HG02610 (cell line): ENCODE data around the gene HMSD.

Experiments
- ATAC-seq: cut with Tn5 transposase; IDR thresholded peaks from one replicate; pipeline ENCODE4 v1.9.1; 2021; ENCODE audit warnings: mild to moderate bottlenecking, moderate library complexity; ENCODE audit not compliant: unreplicated experiment

HMSD gene

DNA sequence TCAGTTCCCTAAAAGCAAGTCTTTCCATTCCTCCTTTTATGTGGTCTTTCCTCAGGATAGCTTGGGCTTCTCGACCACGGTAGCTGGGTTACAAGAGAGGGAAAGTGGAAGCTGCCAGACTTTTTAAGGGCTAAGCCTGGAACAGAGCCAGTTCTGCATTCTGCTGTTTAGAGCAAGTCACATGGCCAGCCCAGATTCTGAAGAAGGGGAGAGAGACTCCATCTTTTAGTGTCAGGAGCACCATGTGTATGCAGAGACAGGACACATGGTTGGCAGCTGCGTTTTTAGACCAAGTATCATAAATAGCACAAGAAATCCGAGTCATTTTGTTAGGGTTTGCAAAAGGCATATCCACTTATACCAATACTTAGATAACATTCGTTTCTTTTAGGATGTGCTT, 4.7 kb downstream of the HMSD start:
- no peak for ATAC-seq

GRCh38 chr18:63956755-63957154, 7.7 kb downstream of the HMSD start:
- no peak for ATAC-seq

DNA sequence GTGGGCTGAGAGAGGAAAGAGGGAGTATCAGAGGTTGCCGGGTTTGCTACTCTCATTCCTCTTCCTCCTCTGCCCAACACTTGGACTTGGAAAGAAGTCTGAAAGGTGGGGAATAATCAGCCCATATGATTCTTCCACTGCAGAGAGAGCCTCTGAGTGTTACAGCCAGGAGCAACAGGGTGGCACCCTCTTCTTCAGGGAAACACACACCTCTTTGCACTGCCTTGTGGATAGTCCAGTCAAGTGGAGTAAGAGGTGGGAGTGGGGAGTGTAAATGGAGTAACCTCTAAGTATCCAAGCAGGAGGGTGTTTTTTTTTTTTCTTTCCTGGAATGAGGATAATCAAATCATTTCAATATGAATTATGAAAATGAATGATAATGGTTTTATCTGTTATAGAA, 11.8 kb downstream of the HMSD start:
- ATAC-seq: no peak

DNA sequence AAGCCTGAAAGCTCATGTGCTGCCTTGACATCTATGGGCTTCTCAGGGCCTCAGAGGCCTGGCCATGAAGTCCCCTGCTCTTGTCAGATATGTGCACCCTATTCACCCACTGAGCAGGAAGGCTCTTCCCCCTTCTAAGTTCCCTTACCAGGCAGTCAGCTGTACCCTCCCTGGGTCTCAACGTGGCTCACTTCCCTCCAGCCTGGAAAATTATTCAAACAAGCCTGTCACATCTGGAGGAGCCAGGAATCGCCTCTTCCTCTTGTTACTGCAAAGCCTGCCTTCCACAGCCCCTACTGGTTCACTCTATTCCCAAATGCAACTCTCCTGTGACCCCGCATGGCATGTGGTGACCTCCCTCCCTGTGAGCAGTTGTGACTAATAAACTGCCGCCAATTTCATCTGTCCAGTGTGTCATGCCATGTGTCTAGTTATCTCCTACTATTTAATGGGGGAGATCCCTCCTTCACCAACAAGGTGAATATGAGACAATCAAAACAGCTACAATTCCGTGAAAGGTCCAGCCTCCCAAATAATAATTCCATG, 12.4 kb downstream of the HMSD start:
- no peak for ATAC-seq

- ATAC-seq: no peak
These were observed 13.0 kb downstream of the HMSD start for GRCh38 chr18:63962137-63962536.

DNA sequence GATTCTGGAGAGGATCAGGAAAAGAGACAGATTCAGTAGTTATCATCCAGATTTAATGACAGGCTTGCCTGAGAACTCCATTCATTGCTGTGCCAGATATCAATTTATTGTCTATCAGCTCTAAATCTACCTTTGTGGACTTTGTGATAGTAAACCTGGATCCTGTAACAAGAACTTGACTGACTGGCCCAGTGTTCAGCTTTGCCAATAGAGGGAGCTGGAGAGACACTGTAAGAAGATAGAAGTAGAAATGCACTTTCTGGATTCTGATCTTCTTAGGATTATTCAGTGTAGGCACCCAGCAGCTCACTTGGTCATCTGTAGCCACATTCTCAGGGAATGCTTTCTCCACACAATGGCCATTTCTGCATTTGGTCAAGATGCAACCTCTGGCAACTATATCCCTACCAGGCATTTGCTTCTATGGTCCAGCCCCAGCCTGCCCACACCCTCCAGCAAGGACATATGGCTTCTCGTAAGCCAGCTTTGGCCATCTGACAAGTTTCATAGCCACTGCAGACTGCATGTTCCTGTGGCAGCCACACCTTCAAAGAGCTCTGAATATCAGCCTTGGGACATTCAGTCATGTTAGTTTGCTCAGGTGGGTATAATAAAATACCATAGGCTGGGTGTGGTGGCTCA, 14.6 kb downstream of the HMSD start:
- ATAC-seq: peak; percentile 67

GRCh38 chr18:63964908-63965307, 15.8 kb downstream of the HMSD start:
- no peak for ATAC-seq

- no peak for ATAC-seq
These were observed 16.7 kb downstream of the HMSD start for GRCh38 chr18:63965716-63966330.

DNA sequence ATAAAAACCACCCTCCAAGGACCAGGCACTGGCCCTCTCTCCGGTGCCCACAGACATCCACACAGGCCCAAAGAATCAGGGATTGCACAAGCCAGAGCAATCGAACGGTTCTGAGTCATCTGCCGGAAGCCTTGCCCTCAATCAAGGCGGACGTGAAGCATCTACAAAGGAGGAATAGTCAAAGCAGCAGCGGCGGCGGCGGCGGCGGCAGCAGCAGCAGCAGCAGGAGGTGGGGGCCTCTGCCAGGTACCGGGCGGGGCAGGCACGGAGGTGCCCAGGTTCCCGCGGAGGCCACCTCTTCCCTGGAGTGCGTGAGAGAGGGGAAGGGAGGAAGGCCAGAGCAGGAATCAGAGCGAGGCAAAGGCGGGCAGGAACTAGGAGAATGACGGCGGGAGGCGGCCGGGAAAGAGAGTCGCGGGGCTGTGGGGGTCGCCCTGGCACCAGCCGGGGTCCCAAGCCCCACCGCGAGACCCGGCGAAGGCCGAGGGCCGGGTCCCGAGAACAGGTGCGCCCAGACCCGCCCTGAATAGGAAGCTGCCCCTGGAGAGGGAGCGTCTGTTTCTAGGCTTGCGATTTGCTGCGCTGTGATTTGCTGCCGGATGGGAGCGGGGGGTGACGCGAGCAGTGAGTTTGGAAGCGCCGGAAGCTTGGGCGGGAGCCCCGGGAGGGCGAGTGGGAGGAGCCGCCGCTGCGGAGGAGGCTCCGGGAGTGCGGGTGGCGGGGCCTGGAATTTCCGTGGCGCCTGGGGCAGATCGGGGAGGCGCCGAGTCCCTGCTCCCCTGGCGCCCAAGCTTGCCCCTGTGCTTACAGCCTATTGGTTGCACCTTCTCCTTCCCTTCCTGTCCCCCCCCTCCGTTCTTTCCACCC, 21.1 kb downstream of the HMSD start, which contains the start of gene SERPINB8:
SERPINB8 (plus strand) TSS at position 140 of the 867 bp plus-strand sequence. CDS start 8,228 bp downstream, outside the sequence.
- peak; percentile 91 for ATAC-seq

DNA sequence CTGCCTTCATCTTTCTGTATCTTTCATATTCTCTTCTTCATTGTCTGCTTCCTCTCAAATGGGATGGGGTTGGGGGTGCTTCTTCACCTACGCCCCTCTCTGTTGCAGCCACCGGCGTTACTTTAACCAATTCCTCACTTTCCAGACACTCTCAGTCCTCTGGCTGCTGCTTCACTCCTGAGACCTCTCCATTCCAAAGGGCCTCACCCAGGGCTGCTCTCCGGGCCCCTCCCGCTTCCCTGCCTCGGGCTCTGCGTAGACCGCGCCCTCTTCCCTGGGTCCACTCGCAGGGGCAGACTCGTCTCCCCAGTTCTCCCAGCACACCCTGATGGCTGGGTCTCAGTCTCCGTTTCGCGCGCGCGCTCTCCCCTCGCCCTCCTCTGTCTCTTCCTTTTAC, 21.7 kb downstream of the HMSD start:
- ATAC-seq: no peak

DNA sequence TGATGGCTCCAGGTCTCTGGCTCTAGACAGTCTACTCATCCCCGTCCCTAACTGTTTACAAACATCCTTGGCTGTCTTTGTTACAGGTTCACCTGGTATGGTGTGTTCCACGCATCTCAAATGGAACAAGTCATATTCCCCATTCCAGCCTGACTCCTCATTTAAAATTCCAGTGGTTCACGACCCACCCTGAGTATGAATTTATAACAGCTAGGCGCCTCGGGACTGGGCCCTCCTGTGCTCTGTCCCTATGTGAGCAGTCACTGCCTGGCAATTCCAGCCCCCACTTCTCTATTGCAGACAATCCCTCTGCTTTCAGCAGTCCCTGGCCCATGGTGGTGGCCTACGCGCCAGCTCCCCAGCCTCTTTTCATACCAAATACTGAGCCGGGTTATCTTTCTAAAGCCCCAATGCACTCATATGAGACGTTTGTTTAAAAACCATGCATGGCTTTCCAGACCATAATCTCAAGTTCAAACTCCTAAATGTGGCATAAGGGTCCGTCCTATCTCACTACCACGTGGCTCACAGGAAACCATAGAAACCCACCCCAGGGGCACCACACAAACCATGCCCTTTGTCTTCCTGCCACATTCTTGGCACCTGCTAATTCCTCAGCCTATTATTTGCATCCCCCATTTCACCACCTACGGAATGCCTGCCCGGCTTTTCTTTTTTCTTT, 22.4 kb downstream of the HMSD start:
- ATAC-seq: no peak

DNA sequence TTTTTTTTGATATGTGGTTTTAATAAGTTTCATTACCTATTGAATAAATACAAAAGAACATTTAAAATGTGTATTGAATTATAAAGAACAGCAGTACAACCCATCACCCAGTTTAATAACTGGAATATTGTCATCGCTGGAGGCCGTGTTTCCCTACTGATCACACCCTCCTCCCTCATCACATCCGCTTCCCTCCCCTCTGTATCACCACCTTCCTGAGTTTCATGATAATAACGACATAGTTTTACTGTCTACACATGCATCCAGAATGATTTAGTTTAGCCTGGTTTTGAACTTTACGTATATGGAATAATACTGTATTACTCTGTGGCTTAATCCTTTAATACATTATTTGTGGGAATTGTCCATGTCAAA, 22.9 kb downstream of the HMSD start:
- no peak for ATAC-seq

DNA sequence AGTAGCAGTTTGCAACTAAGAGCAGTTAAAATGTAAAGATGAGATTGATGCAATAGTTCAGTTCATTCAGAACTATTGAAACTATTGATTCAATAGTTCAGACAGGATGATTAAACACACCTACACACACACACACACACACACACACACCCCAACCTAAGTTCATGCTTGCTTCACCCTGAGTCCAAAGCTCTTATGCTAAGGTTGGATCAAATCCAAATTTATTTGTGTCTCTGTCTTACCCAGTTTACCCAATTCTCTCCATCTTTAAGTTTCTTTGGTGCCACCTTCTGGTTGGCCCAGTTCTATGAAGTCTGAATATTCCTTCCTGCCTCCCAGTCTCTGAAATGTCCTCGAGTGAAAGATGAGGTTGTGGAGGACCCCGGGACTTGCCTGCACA, 25.9 kb downstream of the HMSD start:
- no peak for ATAC-seq

GRCh38 chr18:63975628-63976027, 26.5 kb downstream of the HMSD start:
- ATAC-seq: no peak

DNA sequence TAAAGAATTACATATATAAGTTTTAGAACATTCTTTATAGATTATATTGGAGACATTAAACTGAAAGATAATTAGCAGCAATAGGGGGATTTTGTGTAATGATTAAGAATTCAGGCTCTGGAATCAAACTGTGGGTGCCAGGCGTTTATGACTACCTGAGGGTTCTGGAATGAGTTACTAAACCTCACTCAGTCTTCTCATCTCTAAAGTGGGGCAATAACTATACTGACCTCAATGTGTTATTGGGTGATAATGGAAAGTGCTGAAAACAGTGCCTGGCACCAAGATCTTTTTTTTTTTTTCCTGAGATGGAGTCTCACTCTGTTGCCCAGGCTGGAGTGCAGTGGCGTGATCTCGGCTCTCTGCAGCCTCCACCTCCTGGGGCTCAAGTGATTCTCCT, 27.9 kb downstream of the HMSD start:
- ATAC-seq: no peak

DNA sequence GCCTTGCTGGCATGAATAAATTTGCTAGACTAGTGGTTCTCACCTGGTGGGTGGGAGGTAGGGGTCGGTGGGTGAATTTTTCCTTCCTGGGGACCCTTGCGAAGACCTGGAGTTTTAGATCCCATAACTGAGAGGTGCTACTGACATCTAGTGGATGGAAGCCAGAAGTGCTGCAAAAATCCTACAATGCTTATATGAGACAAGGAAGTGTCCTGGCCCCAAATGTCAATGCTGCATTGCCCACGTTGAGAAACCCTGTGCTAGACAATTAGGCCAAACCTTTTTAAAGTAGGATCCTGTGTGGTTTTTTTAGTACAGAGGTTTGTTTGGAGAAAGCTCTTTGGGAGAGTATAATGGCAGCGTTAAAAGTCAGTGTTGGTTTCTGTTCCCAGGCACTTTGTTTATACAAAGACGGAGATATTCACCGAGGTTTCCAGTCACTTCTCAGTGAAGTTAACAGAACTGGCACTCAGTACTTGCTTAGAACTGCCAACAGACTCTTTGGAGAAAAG, 30.4 kb downstream of the HMSD start:
- ATAC-seq: peak; percentile 55

DNA sequence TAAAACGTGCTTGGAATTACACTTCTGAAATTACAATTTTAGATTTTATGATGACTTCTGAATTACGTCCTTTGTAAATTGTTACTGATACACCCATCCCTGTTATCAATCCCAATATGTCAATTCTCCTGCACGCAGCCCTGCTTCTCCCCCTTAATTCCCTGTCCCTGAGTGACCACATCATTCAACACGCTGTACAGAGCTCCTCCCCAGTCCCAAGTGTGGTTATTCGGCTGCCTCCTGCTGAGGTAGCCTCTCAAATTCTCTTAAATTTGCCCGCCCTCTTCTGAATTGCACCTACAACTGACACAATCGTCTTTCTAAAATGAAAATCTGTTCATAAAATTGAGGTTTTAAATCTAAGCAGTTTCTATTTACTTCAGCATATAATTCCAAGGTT, 30.9 kb downstream of the HMSD start:
- ATAC-seq: no peak

DNA sequence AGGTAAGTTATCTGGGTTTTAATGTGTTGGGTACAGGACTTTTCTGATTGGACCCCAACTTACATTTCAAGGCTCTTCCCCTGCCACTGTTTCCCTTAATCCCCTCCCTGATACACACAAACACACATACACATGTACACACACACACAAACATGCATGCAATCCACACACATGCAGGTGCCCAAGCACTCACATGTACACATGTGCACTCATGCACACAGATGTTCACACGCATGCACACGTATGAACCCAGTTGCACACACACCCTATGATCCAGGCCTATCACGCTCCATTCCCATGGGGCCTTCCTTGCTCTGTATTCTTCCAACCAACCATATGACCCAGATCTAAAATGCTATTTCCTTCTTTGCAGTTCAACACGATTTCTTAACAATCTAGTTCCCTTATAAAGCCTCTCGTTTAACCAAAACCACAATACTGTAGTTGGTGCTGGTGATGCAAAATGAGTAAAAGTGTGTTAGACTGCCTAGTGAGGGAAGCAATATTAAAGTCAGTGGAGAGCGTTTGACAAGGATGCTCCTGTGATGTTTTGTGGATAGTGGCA, 31.9 kb downstream of the HMSD start:
- ATAC-seq: no peak

GRCh38 chr18:63981719-63982118, 32.6 kb downstream of the HMSD start:
- ATAC-seq: peak; percentile 82

- ATAC-seq: no peak
These were observed 33.3 kb downstream of the HMSD start for GRCh38 chr18:63982361-63982760.

- ATAC-seq: no peak
These were observed 37.8 kb downstream of the HMSD start for GRCh38 chr18:63986885-63987284.
